Activated naive CD8-positive, alpha-beta T cell treated with anti-CD3 and anti-CD28 coated beads, Interleukin-2, amount 10 ng/mL, durations not matched to agents 7 days and 5 days (primary cell): ENCODE measurements around the gene PURA. TPM values are rescaled to one million over a fixed set of nuclear protein-coding genes. Genes with fewer than 3 reads are reported as not detected.
A peak's percentile ranks its signal among the peaks of the same experiment; 100 is the strongest.

Experiments
- ATAC-seq: fragments of 150-1000 bp; cut with Tn5 transposase; one replicate; pipeline ENCODE4 v1.10.0; 2021; ENCODE audit warnings: low read depth, moderate library complexity
- POLR2A ChIA-PET: fragments of 350-600 bp; sonication (Branson Sonifier 250); formaldehyde crosslinking; loops from one replicate; lab custom pipeline; 2021; ENCODE audit warnings: antibody characterized with exemption; lab: Charles Lee
- DNase-seq: peaks from one replicate; pipeline ENCODE4 v3.0.0; 2021
- H3K27ac Mint-ChIP-seq: one replicate; pipeline ENCODE4 v1.8.0; 2022; ENCODE audit warnings: mild to moderate bottlenecking, mixed read lengths
- H3K27me3 Mint-ChIP-seq: one replicate; pipeline ENCODE4 v1.8.0; 2022; ENCODE audit warnings: mild to moderate bottlenecking, moderate library complexity, mixed read lengths
- H3K36me3 Mint-ChIP-seq: one replicate; pipeline ENCODE4 v1.8.0; 2021; ENCODE audit warnings: mild to moderate bottlenecking, mixed read lengths
- H3K4me1 Mint-ChIP-seq: one replicate; pipeline ENCODE4 v1.8.0; 2021; ENCODE audit warnings: mixed read lengths
- H3K4me3 Mint-ChIP-seq: one replicate; pipeline ENCODE4 v1.8.0; 2022; ENCODE audit warnings: mild to moderate bottlenecking, moderate library complexity, mixed read lengths
- H3K9me3 Mint-ChIP-seq: one replicate; pipeline ENCODE4 v1.8.0; 2021; ENCODE audit warnings: mixed read lengths
- total RNA-seq, 2 experiments: library from RNA; stranded (reverse); gene quantifications; one replicate each; pipeline ENCODE4 v1.2.3, GENCODE V29; 2021

PURA gene
- total RNA-seq, 2 experiments from 2014 or later = 19.8 TPM

DNA sequence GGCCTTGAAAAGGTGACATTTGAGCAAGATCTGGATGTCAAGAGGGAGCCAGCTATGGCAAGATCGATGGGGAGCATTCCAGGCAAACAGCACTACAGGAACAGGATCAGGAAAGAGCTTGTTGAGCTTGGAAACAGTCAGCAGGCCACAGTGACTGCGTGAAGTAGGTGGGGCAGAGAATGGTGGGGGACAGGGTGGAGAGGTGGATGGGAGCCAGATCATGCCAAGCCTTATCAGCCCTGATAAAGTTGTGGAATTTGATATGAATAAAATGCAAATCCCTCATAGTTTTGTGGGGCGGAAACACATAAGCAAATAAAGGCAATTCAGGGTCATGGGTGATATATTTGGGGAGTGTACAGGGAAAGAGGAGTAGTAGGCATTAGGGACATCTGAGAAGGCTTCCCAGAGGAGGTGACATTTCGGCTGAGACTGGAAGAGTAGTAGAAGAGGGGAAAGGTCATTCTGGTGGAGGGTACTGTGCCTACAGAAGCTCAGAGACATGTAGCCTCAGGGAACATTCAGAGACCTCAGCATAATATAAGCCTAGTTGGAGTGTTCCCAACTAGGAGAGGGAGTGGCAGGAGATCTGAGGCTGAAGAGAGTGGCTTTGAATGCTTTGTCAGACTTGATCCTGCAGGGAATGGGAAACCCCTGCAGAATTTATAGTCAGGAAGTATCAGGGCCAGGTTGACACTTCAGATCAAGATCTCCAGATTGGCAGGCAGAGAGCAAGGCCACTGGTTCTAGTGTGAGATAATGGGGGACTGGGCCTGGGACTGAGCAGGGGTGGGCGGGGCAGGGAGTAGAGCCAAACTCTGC, 51.4 kb downstream of the PURA start:
- Mint-ChIP-seq H3K4me1 (peaks cover 5% of the 10 kb centered on the region), H3K9me3 (no peaks in the 10 kb centered on the region), H3K4me3 (no peak overlapping the region), H3K27ac (no peak overlapping the region), H3K27me3 (peaks cover 2% of the 10 kb centered on the region), H3K36me3 (no peaks in the 10 kb centered on the region)
- ATAC-seq (no peak), DNase-seq (no peak)
- POLR2A ChIA-PET = no interaction called here

DNA sequence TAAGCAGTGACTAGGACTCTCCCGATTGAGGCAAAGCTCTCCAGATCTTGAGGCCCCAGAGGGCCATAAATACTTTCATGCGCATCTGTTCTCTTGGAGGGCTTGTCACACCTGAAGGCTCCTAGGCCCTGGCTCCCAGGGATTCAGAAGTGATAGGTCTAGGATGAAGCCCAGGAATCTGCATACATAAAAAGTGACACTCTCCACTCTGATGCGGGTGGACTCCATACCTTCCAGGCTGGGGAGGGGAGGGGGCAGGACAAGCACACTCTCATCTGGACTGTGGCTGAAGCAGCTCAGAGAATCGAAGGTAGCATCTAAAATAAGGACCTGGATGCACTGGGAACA, 52.0 kb downstream of the PURA start:
- Mint-ChIP-seq H3K4me3 (no peak overlapping the region), H3K27me3 (peaks cover 2% of the 10 kb centered on the region), H3K36me3 (no peaks in the 10 kb centered on the region), H3K9me3 (no peaks in the 10 kb centered on the region), H3K4me1 (peaks cover 5% of the 10 kb centered on the region), H3K27ac (no peak overlapping the region)
- DNase-seq (no peak), ATAC-seq (no peak)
- POLR2A ChIA-PET = no interaction called here

DNA sequence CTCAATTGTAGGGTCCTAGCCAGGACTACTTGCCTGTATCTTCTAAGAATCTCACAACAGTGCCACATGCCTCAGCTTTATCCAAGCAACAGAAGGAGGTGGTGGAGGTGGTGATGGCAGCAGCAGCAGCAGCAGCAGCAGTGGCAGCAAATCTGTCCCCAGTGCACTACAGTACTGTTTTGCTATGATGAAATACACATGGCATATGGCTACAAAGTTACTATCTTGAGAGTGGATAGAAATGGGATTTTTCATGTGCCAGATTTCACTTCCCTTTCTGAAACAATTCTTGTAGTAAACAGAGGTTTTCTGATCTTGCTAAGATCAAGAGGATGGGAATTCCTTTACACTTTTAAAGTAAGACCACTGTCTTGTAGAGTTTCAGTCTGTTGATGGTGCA, 53.0 kb downstream of the PURA start:
- Mint-ChIP-seq H3K27me3 (peaks cover 2% of the 10 kb centered on the region), H3K9me3 (no peaks in the 10 kb centered on the region), H3K27ac (no peak overlapping the region), H3K36me3 (no peaks in the 10 kb centered on the region), H3K4me3 (no peak overlapping the region), H3K4me1 (peaks cover 5% of the 10 kb centered on the region)
- ATAC-seq (no peak), DNase-seq (no peak)
- POLR2A ChIA-PET = no interaction called here

DNA sequence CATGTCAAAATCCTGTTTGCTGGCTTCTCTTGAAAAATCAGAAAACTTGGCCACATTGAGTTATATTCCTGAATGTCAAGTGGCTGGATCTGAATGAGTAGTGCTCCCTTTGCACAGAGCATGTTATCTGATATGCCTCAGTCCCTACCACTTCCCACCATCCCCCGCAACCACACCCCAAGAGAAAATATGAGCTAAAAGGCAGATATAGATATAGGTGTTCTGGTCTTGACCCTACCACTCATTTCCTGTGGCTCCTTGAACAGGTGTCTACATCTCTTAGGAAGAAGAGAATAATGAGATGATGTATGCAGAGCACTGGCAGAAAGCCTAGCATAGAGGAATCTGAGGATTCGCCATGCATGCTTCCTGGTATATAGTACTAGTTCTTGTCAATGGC, 54.5 kb downstream of the PURA start:
- Mint-ChIP-seq H3K27ac (no peak overlapping the region), H3K9me3 (no peaks in the 10 kb centered on the region), H3K4me3 (no peak overlapping the region), H3K36me3 (no peaks in the 10 kb centered on the region), H3K4me1 (peaks cover 5% of the 10 kb centered on the region), H3K27me3 (peaks cover 3% of the 10 kb centered on the region)
- DNase-seq (no peak), ATAC-seq (no peak)
- POLR2A ChIA-PET = interaction anchor here (0.6 kb wide), 1 partner anchor 190 kb away, joined by 4 read pairs; no protein-coding TSS in a partner anchor

DNA sequence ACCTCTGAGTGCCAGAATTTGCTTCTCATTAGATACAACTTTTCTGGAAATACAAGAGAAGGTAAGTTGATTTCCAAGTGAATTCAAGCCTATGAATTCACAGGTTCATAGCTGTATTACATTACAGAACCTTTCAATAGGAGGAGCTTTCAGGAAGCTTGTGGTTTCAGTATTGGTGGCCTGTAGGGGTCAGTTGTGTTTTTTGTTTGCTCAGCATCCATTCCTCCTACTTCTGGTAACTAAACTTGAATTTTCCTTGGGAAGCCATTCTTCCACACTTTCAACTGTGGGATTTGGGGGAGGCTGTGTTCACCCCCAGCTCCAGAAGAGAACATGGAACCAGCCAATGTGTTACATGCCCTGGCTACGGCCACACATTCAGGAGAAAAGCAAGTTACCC, 55.5 kb downstream of the PURA start:
- ATAC-seq = no peak
- Mint-ChIP-seq H3K9me3 (no peaks in the 10 kb centered on the region), H3K27me3 (peaks cover 4% of the 10 kb centered on the region), H3K4me1 (peaks cover 5% of the 10 kb centered on the region), H3K4me3 (no peak overlapping the region), H3K27ac (no peak overlapping the region), H3K36me3 (no peaks in the 10 kb centered on the region)
- POLR2A ChIA-PET = interaction anchor here (1.2 kb wide), 1 partner anchor 55 kb away, joined by 3 read pairs; no protein-coding TSS in a partner anchor
- no peak for DNase-seq

DNA sequence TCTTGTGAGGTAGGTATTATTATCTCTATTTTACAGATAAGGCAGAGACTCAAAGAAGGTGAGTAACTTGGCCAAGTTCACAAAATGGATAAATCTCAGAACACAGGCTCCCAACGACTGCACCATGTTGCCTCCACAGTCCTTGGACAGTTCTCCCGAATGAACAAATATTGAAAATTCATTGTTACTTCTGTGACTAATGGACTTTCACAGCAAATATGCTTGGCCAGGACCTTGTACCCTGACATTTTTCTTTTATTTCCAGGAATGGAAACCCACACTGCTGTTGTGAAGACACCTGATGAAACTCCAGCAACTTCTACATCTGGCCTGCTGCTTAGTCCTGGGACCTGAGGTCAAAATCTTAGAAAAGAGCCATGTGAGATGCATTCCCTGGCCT, 58.6 kb downstream of the PURA start:
- Mint-ChIP-seq H3K36me3 (no peaks in the 10 kb centered on the region), H3K4me3 (no peak overlapping the region), H3K9me3 (no peaks in the 10 kb centered on the region), H3K27ac (no peak overlapping the region), H3K4me1 (peaks cover 13% of the 10 kb centered on the region), H3K27me3 (peaks cover 10% of the 10 kb centered on the region)
- DNase-seq (no peak), ATAC-seq (no peak)
- POLR2A ChIA-PET = no interaction called here

DNA sequence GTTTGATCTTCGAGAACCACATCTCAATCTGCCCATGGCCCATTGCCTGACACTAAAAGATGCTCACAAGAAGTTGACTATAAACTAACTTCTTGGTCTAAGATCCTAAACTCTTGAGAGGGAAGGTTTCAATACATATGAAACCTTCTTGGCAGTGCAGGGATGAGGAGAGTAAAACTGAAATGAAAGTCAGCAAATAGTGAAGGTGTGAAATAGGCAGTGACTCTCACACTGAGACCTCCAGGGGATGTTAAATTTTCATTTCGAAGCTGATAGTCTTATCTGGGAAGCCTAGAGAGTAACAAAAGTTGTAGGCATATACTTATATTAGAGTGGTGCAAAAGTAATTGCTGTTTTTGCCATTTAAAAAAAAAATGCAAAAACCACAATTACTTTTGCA, 60.1 kb downstream of the PURA start:
- ATAC-seq = no peak
- POLR2A ChIA-PET = no interaction called here
- no peak overlapping the region for H3K27ac Mint-ChIP-seq

DNA sequence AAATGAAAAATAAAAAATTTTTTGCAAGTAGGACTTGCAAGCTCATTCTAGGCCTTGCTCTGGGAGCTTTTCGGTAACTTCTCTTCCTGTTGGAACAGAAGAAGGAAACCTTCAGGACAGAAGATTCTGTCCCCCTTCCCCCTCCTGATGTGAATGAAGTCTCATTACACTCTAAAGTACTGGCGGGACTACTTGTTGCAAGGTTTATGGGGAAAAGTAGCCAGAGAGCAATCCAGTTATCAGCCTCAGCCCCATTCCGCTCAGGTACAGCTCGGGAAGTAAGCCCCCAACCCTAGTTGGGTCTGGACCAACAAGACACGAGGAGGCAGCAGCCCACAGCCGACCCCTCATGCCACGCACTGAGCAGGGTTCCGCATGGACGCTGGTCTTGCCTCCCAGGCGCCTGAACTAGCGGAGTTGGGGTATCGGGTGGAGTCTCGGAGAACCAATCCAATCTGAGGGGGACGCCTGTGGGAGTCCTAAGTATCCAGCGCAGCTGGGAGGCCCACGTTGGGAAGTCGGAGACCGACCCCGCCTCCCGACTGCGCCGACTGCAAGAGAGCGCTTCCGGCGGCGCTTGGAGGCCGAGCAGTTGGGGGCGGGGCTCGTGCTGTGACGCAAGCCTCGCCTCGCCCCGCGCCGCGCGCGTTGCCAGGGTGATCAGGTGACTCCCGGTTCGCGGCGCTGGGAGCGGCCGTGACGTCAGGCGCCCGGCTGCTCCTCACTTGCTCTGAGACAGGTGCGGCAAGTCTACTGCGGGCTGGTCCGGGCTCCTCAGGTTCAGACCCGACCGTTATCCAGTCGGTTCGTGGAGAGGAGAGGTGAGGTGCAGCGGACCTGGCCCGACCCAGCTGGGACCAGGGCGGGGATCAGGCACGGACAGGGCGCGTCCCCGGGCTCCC, 60.8 kb downstream of the PURA start, which contains the start of gene CYSTM1:
TSS of gene CYSTM1 (plus strand) at position 724 of the 902 bp plus-strand sequence. CDS start 19,278 bp downstream, outside the sequence.
- H3K36me3 Mint-ChIP-seq = no peaks in the 10 kb centered on the region
- H3K27me3 Mint-ChIP-seq = peaks cover 10% of the 10 kb centered on the region
- peaks cover 7% of the 10 kb centered on the region for H3K4me1 Mint-ChIP-seq
- POLR2A ChIA-PET = interaction anchor here (0.5 kb wide), 1 partner anchor 546 kb away, joined by 3 read pairs; no protein-coding TSS in a partner anchor
- ATAC-seq = peak; percentile 90
- peak within 1 kb of the TSS; percentile 93 for H3K4me3 Mint-ChIP-seq
- H3K9me3 Mint-ChIP-seq = no peaks in the 10 kb centered on the region
- DNase-seq = peak; percentile 99
- peak within 1 kb of the TSS; percentile 87 for H3K27ac Mint-ChIP-seq

More for the DNA sequence above, 60.1 kb downstream of the PURA start:
- Mint-ChIP-seq H3K27me3 (peaks cover 10% of the 10 kb centered on the region), H3K9me3 (no peaks in the 10 kb centered on the region), H3K4me3 (peak overlapping the region; percentile 93), H3K36me3 (no peaks in the 10 kb centered on the region), H3K4me1 (peaks cover 7% of the 10 kb centered on the region)
- no peak for DNase-seq

Other genes with a start within 250 kb of the PURA start
- gene NRG2, start 70.8 kb upstream of the PURA start, total RNA-seq = under 1 TPM in 1 of 2 experiments, not detected in 1; 0.08 TPM
- gene IGIP, start 11.8 kb downstream of the PURA start, total RNA-seq = 1 to 10 TPM; 6.9 to 7.3 TPM
- 10 to 100 TPM; 12.1 to 13.5 TPM for gene CYSTM1, start 61.1 kb downstream of the PURA start, total RNA-seq
- 10 to 100 TPM; 47.7 to 48.3 TPM for gene PFDN1, start 189.0 kb downstream of the PURA start, total RNA-seq
- 10 to 100 TPM; 12.8 TPM for gene HBEGF, start 232.5 kb downstream of the PURA start, total RNA-seq
- gene SLC4A9, start 246.1 kb downstream of the PURA start, total RNA-seq = under 1 TPM; 0.17 to 0.31 TPM